Effector memory CD4-positive, alpha-beta T cell (primary cell): ENCODE data around the gene EPN1.

ENCODE experiments used
- DNase-seq, 3 donors: peaks; one replicate each; pipeline ENCODE4 v3.0.0-alpha.2; 2020
- H3K27ac ChIP-seq: 2 replicates; pipeline ENCODE4 v1.7.0; 2013; ENCODE audit warnings: mild to moderate bottlenecking, low read length, moderate library complexity; ENCODE audit not compliant: insufficient read depth, poor library complexity, severe bottlenecking
- H3K27me3 ChIP-seq: replicated peaks from 2 replicates; pipeline ENCODE4 v1.7.0; 2013; ENCODE audit warnings: mild to moderate bottlenecking, low read length; ENCODE audit not compliant: insufficient read depth, control insufficient read depth, poor library complexity, severe bottlenecking
- H3K36me3 ChIP-seq: 2 replicates; pipeline ENCODE4 v1.7.0; 2013; ENCODE audit warnings: mild to moderate bottlenecking, low read length, moderate library complexity; ENCODE audit not compliant: control insufficient read depth, insufficient read depth
- H3K4me1 ChIP-seq: 2 replicates; pipeline ENCODE4 v1.7.0; 2013; ENCODE audit warnings: low read length, mild to moderate bottlenecking; ENCODE audit not compliant: control insufficient read depth, insufficient read depth, poor library complexity, severe bottlenecking
- H3K4me3 ChIP-seq: 2 replicates; pipeline ENCODE4 v1.7.0; 2013; ENCODE audit warnings: low read length, low read depth, mild to moderate bottlenecking; ENCODE audit not compliant: insufficient read depth, poor library complexity, severe bottlenecking
- H3K9me3 ChIP-seq: 2 replicates; pipeline ENCODE4 v1.7.0; 2013; ENCODE audit warnings: mild to moderate bottlenecking, low read length, moderate library complexity; ENCODE audit not compliant: control insufficient read depth

EPN1 gene

DNA sequence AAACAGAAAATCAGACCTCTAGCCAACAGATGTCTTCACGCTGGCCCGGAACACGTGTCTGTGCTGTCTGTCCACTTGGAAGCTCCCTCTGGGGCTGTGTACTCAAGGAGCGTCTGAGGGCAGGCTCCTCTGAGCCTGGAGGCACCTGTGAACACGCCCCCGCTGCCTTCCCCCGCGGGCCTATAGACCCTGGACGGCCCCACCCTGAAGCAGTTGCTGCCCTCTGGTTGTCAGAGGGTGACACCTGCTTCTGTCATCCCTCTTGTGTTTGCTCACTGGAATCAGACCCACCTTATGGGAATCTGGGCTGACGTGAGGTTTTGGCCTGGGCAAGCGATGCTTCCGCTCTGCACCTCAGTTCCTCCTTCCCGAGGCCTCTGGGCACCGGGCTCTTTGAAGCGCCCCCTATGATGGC, 19.2 kb downstream of the EPN1 start:
- Histone ChIP-seq H3K4me1 (no peaks in the 10 kb centered on the region), H3K4me3 (no peak overlapping the region), H3K36me3 (peaks cover 77% of the 10 kb centered on the region), H3K27me3 (no peaks in the 10 kb centered on the region), H3K9me3 (no peaks in the 10 kb centered on the region), H3K27ac (no peak overlapping the region)
- no peak for DNase-seq

- no peaks in the 10 kb centered on the region for H3K9me3 ChIP-seq
- no peak for DNase-seq
- no peak overlapping the region for H3K27ac ChIP-seq
- H3K4me3 ChIP-seq = no peak overlapping the region
- peaks cover 71% of the 10 kb centered on the region for H3K36me3 ChIP-seq
- H3K27me3 ChIP-seq = no peaks in the 10 kb centered on the region
- no peaks in the 10 kb centered on the region for H3K4me1 ChIP-seq
Observed at GRCh38 chr19:55694656-55695491, 19.8 kb downstream of the EPN1 start.

GRCh38 chr19:55695511-55696290, 20.7 kb downstream of the EPN1 start:
- no peak for DNase-seq
- peaks cover 66% of the 10 kb centered on the region for H3K36me3 ChIP-seq
- H3K4me1 ChIP-seq = no peaks in the 10 kb centered on the region
- no peak overlapping the region for H3K27ac ChIP-seq
- no peaks in the 10 kb centered on the region for H3K27me3 ChIP-seq
- no peaks in the 10 kb centered on the region for H3K9me3 ChIP-seq
- no peak overlapping the region for H3K4me3 ChIP-seq

- Histone ChIP-seq H3K27ac (no peak overlapping the region), H3K4me3 (no peak overlapping the region), H3K36me3 (peaks cover 58% of the 10 kb centered on the region), H3K9me3 (no peaks in the 10 kb centered on the region), H3K4me1 (no peaks in the 10 kb centered on the region), H3K27me3 (no peaks in the 10 kb centered on the region)
- no peak for DNase-seq
Observed at GRCh38 chr19:55696301-55697068, 21.5 kb downstream of the EPN1 start.

DNA sequence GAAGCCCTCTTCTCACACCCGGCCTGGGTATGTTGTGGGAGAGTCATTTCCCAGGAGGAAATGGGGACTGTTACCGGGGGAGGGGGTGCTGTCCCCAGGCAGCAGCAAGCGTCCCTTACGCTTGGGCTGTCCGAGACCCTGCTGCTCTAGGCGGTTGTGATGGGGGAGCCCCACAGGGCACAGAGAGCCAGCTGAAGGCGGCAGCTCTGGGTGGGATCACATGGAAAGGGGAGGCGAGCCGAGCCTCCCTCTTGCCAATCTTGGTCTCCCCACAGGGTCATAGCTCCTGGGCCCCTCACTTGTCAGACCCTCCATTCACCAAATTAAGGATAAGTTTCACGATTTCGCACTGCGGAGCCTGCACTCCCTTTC, 22.0 kb downstream of the EPN1 start:
- Histone ChIP-seq H3K4me3 (no peak overlapping the region), H3K36me3 (peaks cover 52% of the 10 kb centered on the region)
- DNase-seq = no peak

DNA sequence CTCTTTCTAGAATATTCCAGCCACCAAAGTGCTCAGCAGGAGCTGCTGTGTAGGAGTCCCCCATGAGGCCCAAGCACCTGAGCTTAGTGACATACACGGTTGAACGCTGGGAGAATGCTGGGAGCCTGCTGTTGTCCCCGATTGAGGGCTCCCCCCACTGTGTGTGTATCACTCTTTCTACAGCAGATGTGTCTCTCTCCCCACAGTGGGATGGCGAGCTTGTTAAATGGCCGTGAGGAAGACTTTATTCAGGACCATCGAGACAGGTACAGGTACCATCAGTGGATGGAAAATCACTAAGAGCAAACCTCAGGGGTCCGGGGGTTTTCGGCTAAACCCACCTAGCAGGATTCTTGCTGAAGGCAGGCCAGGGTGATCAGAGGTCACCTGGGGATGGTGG, 22.7 kb downstream of the EPN1 start:
- Histone ChIP-seq H3K27me3 (no peaks in the 10 kb centered on the region), H3K4me1 (no peaks in the 10 kb centered on the region), H3K9me3 (no peaks in the 10 kb centered on the region), H3K36me3 (peaks cover 46% of the 10 kb centered on the region), H3K4me3 (no peak overlapping the region), H3K27ac (no peak overlapping the region)
- DNase-seq = no peak

More for the DNA sequence above, 22.0 kb downstream of the EPN1 start:
- no peak overlapping the region for H3K27ac ChIP-seq
- H3K27me3 ChIP-seq = no peaks in the 10 kb centered on the region
- no peaks in the 10 kb centered on the region for H3K4me1 ChIP-seq
- no peaks in the 10 kb centered on the region for H3K9me3 ChIP-seq

- H3K4me1 ChIP-seq = no peaks in the 10 kb centered on the region
- H3K9me3 ChIP-seq = no peaks in the 10 kb centered on the region
- H3K27ac ChIP-seq = no peak overlapping the region
- H3K4me3 ChIP-seq = no peak overlapping the region
- no peak for DNase-seq
- peaks cover 41% of the 10 kb centered on the region for H3K36me3 ChIP-seq
- H3K27me3 ChIP-seq = no peaks in the 10 kb centered on the region
Observed at GRCh38 chr19:55698256-55698655, 23.2 kb downstream of the EPN1 start.

GRCh38 chr19:55699221-55699620, 24.2 kb downstream of the EPN1 start:
- Histone ChIP-seq H3K36me3 (peaks cover 31% of the 10 kb centered on the region), H3K27ac (no peak overlapping the region), H3K4me1 (no peaks in the 10 kb centered on the region), H3K4me3 (no peak overlapping the region), H3K27me3 (no peaks in the 10 kb centered on the region), H3K9me3 (no peaks in the 10 kb centered on the region)
- DNase-seq = no peak

DNA sequence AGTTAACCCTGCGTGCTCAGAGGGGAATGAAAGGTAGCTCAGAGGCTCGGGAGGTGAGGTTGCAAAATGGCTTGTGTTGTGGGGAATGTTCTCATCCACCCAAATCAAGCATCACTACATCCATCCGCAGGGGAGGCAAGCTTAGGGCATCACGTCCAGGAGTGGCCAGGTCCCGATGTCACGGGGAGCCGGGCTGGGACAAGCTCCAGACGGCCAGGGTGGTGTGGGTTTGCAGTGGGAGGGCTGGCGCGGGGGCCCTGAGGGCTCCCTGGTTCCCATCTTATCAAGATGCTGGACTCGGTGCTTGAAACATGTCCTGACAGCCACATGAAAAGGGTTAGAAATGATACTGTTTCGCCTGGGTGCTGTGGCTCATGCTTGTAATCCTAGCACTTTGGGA, 25.8 kb downstream of the EPN1 start:
- no peaks in the 10 kb centered on the region for H3K27me3 ChIP-seq
- H3K27ac ChIP-seq = no peak overlapping the region
- no peak for DNase-seq
- H3K4me1 ChIP-seq = no peaks in the 10 kb centered on the region
- H3K9me3 ChIP-seq = no peaks in the 10 kb centered on the region
- H3K4me3 ChIP-seq = no peak overlapping the region
- peaks cover 17% of the 10 kb centered on the region for H3K36me3 ChIP-seq
